Esophagus squamous epithelium (tissue), 5 donors: ENCODE data around the gene KCNMB2. TPM values are rescaled to one million over a fixed set of nuclear protein-coding genes. Genes with fewer than 3 reads are reported as not detected.

Experiments
- DNase-seq: peaks from one replicate; lab custom pipeline; 2025; lab: John Stamatoyannopoulos, UW
- H3K27ac ChIP-seq, 4 donors: fragments of 200-600 bp; sonication (generic); one replicate each; pipeline ENCODE4 v1.5.1; 2016 to 2019; ENCODE audit warnings: mild to moderate bottlenecking in 1 of 4
- H3K27me3 ChIP-seq, 4 donors: fragments of 200-600 bp; sonication (generic); 1 replicate in 3 of 4; 2 replicates in 1 of 4; pipeline versions ENCODE4 v1.5.1 to v1.6.0; 2017 to 2021; ENCODE audit warnings: antibody characterized with exemption in 1 of 4
- H3K36me3 ChIP-seq, 3 donors: fragments of 200-600 bp; sonication (generic); one replicate each; pipeline ENCODE4 v1.5.1; 2016 to 2019
- H3K4me1 ChIP-seq, 3 donors: fragments of 200-600 bp; sonication (generic); one replicate each; pipeline ENCODE4 v1.5.1; 2017 to 2019
- H3K4me3 ChIP-seq, 4 donors: fragments of 200-600 bp; sonication (generic); 1 replicate in 3 of 4; 2 replicates in 1 of 4; pipeline ENCODE4 v1.5.1; 2016 to 2019; ENCODE audit warnings: mild to moderate bottlenecking in 2 of 4, moderate library complexity in 1 of 4
- H3K9me3 ChIP-seq, 3 donors: fragments of 200-600 bp; sonication (generic); one replicate each; pipeline ENCODE4 v1.5.1; 2016 to 2019
- POLR2A ChIP-seq, 4 donors: fragments of 450-650 bp; IDR thresholded peaks; one replicate each; pipeline ENCODE4 v1.6.1; 2017; ENCODE audit warnings: antibody characterized with exemption in 4 of 4, mild to moderate bottlenecking in 4 of 4, moderate library complexity in 3 of 4
- WGBS, 2 donors: methylation state at CpG; one replicate each; pipeline ENCODE4 v1.1.5; 2018; 5-methylcytosine and 5-hydroxymethylcytosine counted together
- intact Hi-C: fragments of 100-400 bp; cut with DNase I; formaldehyde crosslinking; loops from one replicate; pipeline ENCODE4 v1.15.0; 2022
- total RNA-seq, 4 donors: library from RNA; depleted of rRNA; stranded (reverse); fragments of >200 nt; gene quantifications; one replicate each; pipeline ENCODE4 v1.1.0, GENCODE V29; 2016
- TF ChIP-seq, protein P1 (sequence below), 6 experiments: fragments of 450-650 bp in 4 of 6; fragments of 200-600 bp in 2 of 6; sonication (generic) in 2 of 6; IDR thresholded peaks; one replicate each; pipeline ENCODE4 v1.5.1; 2016 to 2019; ENCODE audit warnings: antibody characterized with exemption in 6 of 6, mild to moderate bottlenecking in 4 of 6, moderate library complexity in 4 of 6
- donor health status: DM: yes; HTN: yes; CAD: no.

Gene KCNMB2
- total RNA-seq, 4 donors from 2014 or later = 0.19 TPM; not detected in 3

DNA sequence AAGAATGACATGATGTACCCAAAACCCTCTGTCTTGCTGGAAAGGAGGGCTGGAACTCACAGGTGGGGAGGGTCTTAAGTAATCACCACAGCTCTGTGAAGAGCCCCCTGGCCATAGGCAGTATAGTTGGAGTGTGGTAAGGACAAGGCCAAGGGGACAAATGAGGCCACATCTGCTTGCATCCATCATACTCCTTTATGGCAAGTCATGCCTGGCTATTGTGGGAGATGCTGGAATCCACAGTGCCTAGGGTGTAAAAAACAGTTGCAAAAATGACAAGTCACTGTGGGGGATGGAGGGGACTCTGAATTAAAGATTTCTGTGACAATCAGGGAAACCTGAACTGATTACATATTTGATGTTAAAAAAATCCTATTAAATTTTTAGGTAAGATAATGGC lies 258.5 kb downstream of the KCNMB2 start:
- no peak overlapping the region for H3K4me3 ChIP-seq
- TF ChIP-seq, protein P1, sequence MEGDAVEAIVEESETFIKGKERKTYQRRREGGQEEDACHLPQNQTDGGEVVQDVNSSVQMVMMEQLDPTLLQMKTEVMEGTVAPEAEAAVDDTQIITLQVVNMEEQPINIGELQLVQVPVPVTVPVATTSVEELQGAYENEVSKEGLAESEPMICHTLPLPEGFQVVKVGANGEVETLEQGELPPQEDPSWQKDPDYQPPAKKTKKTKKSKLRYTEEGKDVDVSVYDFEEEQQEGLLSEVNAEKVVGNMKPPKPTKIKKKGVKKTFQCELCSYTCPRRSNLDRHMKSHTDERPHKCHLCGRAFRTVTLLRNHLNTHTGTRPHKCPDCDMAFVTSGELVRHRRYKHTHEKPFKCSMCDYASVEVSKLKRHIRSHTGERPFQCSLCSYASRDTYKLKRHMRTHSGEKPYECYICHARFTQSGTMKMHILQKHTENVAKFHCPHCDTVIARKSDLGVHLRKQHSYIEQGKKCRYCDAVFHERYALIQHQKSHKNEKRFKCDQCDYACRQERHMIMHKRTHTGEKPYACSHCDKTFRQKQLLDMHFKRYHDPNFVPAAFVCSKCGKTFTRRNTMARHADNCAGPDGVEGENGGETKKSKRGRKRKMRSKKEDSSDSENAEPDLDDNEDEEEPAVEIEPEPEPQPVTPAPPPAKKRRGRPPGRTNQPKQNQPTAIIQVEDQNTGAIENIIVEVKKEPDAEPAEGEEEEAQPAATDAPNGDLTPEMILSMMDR (IDR thresholded peaks at IDR 0.05) = no peak
- no peak for TF ChIP-seq POLR2A (IDR thresholded peaks at IDR 0.05)
- no peaks in the 10 kb centered on the region for H3K36me3 ChIP-seq
- H3K27me3 ChIP-seq = no peaks in the 10 kb centered on the region
- no peak overlapping the region for H3K27ac ChIP-seq
- no peaks in the 10 kb centered on the region for H3K4me1 ChIP-seq
- no peak for DNase-seq
- H3K9me3 ChIP-seq = no peaks in the 10 kb centered on the region
- intact Hi-C loops = no loop called here

DNA sequence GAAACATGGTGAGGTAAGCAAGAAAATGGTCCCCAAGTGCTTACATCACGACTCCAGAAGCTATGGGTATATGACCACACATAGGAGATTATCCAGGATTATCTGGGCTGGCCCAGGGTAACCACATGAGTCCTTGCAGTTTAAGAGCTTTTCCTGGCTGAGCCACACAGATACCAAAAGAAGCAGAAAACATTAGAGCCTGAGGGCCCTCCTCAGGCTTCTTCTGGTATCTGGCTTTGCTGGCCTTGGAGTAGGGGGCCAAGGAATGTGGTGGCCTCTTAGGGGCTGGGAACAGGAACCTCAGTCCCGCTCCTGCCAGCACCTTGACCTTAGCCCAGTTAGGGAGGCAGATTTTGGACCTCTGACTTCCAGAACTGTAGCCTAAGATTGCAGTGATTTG lies 259.1 kb downstream of the KCNMB2 start:
- H3K9me3 ChIP-seq = no peaks in the 10 kb centered on the region
- no peaks in the 10 kb centered on the region for H3K27me3 ChIP-seq
- TF ChIP-seq, protein P1 (IDR thresholded peaks at IDR 0.05) = no peak
- no peak for TF ChIP-seq POLR2A (IDR thresholded peaks at IDR 0.05)
- DNase-seq = no peak
- H3K27ac ChIP-seq = no peak overlapping the region
- intact Hi-C loops = no loop called here
- H3K36me3 ChIP-seq = no peaks in the 10 kb centered on the region
- 42 to 78% methylated on average over 2 of the region's 2 CpGs for WGBS, 2 donors
- no peaks in the 10 kb centered on the region for H3K4me1 ChIP-seq
- no peak overlapping the region for H3K4me3 ChIP-seq

DNA sequence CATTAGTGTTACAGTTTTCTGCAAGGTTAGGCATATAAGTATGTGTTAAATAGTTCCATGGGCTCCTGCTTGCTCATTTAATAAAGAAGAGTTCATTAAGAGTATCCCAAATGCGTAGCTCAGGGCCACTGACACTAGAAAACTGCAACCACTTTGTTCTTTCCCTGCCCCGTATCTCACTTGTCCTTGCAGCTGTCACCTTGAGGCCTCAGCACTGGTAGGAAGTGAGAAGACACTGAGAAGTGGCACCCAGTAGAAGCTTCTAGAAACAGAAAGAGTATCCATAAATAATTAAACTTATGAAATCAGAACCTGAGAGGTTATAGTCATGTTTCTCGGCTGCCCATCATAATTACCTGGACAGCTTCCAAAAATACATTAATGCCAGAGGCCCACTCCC lies 266.0 kb downstream of the KCNMB2 start:
- DNase-seq = no peak
- Histone ChIP-seq H3K4me1 (no peaks in the 10 kb centered on the region), H3K9me3 (no peaks in the 10 kb centered on the region), H3K27me3 (no peaks in the 10 kb centered on the region), H3K27ac (no peak overlapping the region), H3K36me3 (no peaks in the 10 kb centered on the region), H3K4me3 (no peak overlapping the region)
- intact Hi-C loops = no loop called here
- WGBS, 2 donors = 82 to 92% methylated on average over 3 of the region's 3 CpGs
- TF ChIP-seq, protein P1 (IDR thresholded peaks at IDR 0.05) = no peak
- TF ChIP-seq POLR2A (IDR thresholded peaks at IDR 0.05) = no peak

DNA sequence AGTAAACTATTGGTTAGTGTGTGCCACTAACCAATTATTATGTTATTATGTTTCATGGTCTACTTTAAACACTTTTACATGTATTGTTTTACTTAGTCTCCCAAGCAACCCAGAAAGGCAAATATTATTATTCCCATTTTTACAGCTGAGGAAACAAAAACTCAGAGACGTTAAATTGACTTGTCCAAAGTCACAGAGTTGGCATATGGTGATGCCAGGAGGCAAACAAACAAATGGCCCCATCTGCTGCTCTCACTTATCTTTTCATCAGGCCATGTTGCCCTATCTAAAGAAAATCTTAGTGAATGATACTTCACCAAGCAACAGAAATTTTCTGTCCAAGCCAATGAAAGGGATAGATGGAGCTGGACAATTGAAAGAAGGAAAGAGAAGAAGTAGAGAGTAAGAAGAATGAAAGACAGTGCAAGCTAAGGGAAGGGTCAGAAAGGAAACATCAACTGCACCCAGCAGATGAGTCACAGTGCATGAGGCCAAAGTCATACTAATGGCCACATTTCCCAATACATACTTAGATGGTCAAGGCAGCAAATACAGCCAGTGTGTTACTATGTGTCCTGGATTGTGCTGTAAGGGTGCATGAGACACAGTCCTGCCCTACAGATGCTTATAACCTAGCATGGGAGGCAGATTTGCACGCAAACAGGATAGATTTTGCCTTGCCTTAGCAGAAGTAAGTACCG lies 266.9 kb downstream of the KCNMB2 start:
- intact Hi-C loops = no loop called here
- Histone ChIP-seq H3K4me1 (no peaks in the 10 kb centered on the region), H3K27ac (no peak overlapping the region), H3K36me3 (no peaks in the 10 kb centered on the region), H3K4me3 (no peak overlapping the region), H3K27me3 (no peaks in the 10 kb centered on the region), H3K9me3 (no peaks in the 10 kb centered on the region)
- no peak for DNase-seq
- no peak for TF ChIP-seq POLR2A (IDR thresholded peaks at IDR 0.05)
- TF ChIP-seq, protein P1 (IDR thresholded peaks at IDR 0.05) = no peak
- 77 to 92% methylated on average over 3 of the region's 3 CpGs for WGBS, 2 donors

DNA sequence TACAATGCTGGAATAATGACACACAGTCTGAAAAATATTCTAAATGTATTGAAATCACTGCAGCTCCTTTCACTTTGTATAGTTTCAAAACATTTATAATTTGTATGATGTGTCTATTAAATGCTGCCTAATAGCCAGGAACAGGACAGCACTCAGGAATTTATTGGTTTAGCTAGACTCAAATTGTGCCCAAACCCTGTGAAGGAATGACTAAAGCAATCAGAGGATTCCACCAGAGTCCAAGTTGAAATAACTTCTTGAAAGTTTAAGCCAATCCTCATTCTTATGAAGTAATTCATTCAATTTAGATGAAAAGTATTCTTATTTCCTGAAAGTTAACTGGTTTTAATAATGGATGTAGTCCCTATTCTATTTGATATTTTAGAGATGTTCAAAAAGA lies 268.4 kb downstream of the KCNMB2 start:
- no peak overlapping the region for H3K4me3 ChIP-seq
- no peak overlapping the region for H3K27ac ChIP-seq
- DNase-seq = no peak

More for the DNA sequence above, 268.4 kb downstream of the KCNMB2 start:
- H3K36me3 ChIP-seq = no peaks in the 10 kb centered on the region
- no peaks in the 10 kb centered on the region for H3K9me3 ChIP-seq
- intact Hi-C loops = no loop called here
- H3K4me1 ChIP-seq = no peaks in the 10 kb centered on the region
- no peaks in the 10 kb centered on the region for H3K27me3 ChIP-seq
- TF ChIP-seq, protein P1 (IDR thresholded peaks at IDR 0.05) = no peak
- TF ChIP-seq POLR2A (IDR thresholded peaks at IDR 0.05) = no peak
